K562 (cell line): ENCODE measurements around the gene GLB1L2. TPM values are rescaled to one million over a fixed set of nuclear protein-coding genes. Genes with fewer than 3 reads are reported as not detected.

Source experiments
- ATAC-seq: fragments of 200-7000 bp; cut with Tn5 transposase; 3 replicates; pipeline ENCODE4 v1.9.1; 2020; ENCODE audit warnings: moderate library complexity
- BruUV-seq: library from RNA; stranded (reverse); fragments of 400-500 nt; replicated peaks from 2 replicates; lab custom pipeline; 2021; lab: Mats Ljungman, UMichigan
- CTCF ChIA-PET: fragments of 300-600 bp; formaldehyde crosslinking; extraction: SDS; loops from one replicate; lab custom pipeline; 2021; ENCODE audit warnings: low intra/inter-chr PET ratio; lab: Yijun Ruan, JAX
- POLR2A ChIA-PET: fragments of 300-600, 350-650 bp; sonication (Branson Sonifier 250); formaldehyde crosslinking; extraction: SDS; loops from one replicate; lab custom pipeline; 2021; ENCODE audit warnings: antibody characterized with exemption, inconsistent platforms; lab: Yijun Ruan, JAX
- DNase-seq, 4 experiments: peaks; one replicate each; pipeline versions ENCODE4 v3.0.0 to v3.0.0-alpha.2; 2011 to 2018; ENCODE audit warnings: low spot score in 3 of 4, mixed read lengths in 3 of 4; ENCODE audit errors: extremely low read depth in 1 of 4
- FAIRE-seq: peaks from 2 replicates; lab custom pipeline; 2011; peaks lifted over from hg19 to GRCh38; lab: Jason Lieb, UNC
- H2AFZ ChIP-seq: 2 replicates; pipeline ENCODE4 v1.6.0; 2011; ENCODE audit warnings: low read depth, low read length, control low read depth, inconsistent platforms
- H3K27ac ChIP-seq: fragments of 200-600 bp; 3 replicates; pipeline ENCODE4 v1.8.0; 2011; ENCODE audit warnings: low read depth, mild to moderate bottlenecking, control low read depth, inconsistent platforms, low read length, moderate library complexity, mixed read lengths; ENCODE audit errors: extremely low read depth
- H3K27me3 ChIP-seq, 2 experiments: fragments of 300-600 bp in 1 of 2; 2 replicates in 1 of 2; 3 replicates in 1 of 2; pipeline versions ENCODE4 v1.6.0 to v1.8.0; 2011; ENCODE audit warnings: inconsistent platforms in 2 of 2, low read length in 2 of 2, mild to moderate bottlenecking in 1 of 2, mixed read lengths in 1 of 2, moderate library complexity in 1 of 2; ENCODE audit not compliant: control insufficient read depth in 2 of 2, insufficient read depth in 2 of 2
- H3K36me3 ChIP-seq: fragments of 300-600 bp; 3 replicates; pipeline ENCODE4 v1.8.0; 2011; ENCODE audit warnings: mild to moderate bottlenecking, low read length, inconsistent platforms; ENCODE audit not compliant: control insufficient read depth, insufficient read depth
- H3K4me1 ChIP-seq, 2 experiments: fragments of 200-600 bp in 1 of 2; replicated peaks in 1 of 2; 2 replicates in 1 of 2; 3 replicates in 1 of 2; pipeline versions ENCODE4 v1.5.1 to v1.8.0; 2011; ENCODE audit warnings: inconsistent platforms in 2 of 2, low read length in 2 of 2, mild to moderate bottlenecking in 1 of 2, mixed read lengths in 1 of 2, moderate library complexity in 1 of 2; ENCODE audit not compliant: control insufficient read depth in 2 of 2, insufficient read depth in 2 of 2
- H3K4me2 ChIP-seq: 2 replicates; pipeline ENCODE4 v1.6.1; 2011; ENCODE audit warnings: low read length, control low read depth, inconsistent platforms, mixed read lengths; ENCODE audit not compliant: insufficient read depth
- H3K4me3 ChIP-seq: fragments of 200-600 bp; sonication (generic), shearing (Covaris generic); 2 replicates; pipeline ENCODE4 v1.5.1; 2016; ENCODE audit warnings: control low read depth, inconsistent platforms
- H3K79me2 ChIP-seq: fragments of 200-600 bp; 3 replicates; pipeline ENCODE4 v1.8.0; 2011; ENCODE audit warnings: low read length, inconsistent platforms; ENCODE audit not compliant: control insufficient read depth, insufficient read depth
- H3K9ac ChIP-seq, 2 experiments: 2 replicates each; pipeline versions ENCODE4 v1.6.0 to v1.6.1; 2011; ENCODE audit warnings: low read depth in 2 of 2, low read length in 2 of 2, control low read depth in 1 of 2, inconsistent platforms in 1 of 2, mild to moderate bottlenecking in 1 of 2, mixed read lengths in 1 of 2; ENCODE audit not compliant: insufficient read depth in 1 of 2
- H3K9me1 ChIP-seq: one replicate; pipeline ENCODE4 v1.6.0; 2011; ENCODE audit warnings: inconsistent platforms, mild to moderate bottlenecking, low read length, moderate library complexity; ENCODE audit not compliant: control insufficient read depth, insufficient read depth
- H3K9me3 ChIP-seq: replicated peaks from 2 replicates; pipeline ENCODE4 v1.5.1; 2011; ENCODE audit warnings: low read depth, low read length, inconsistent platforms; ENCODE audit not compliant: control insufficient read depth, insufficient read depth
- H4K20me1 ChIP-seq: replicated peaks from 2 replicates; pipeline ENCODE4 v1.6.1; 2011; ENCODE audit warnings: low read length, inconsistent platforms, mixed read lengths; ENCODE audit not compliant: control insufficient read depth, insufficient read depth
- AFF1 ChIP-seq, 2 experiments: fragments of 450-650 bp; IDR thresholded peaks; 2 replicates each; pipeline ENCODE4 v1.6.1; 2018; ENCODE audit warnings: mild to moderate bottlenecking in 2 of 2, low read depth in 1 of 2; ENCODE audit not compliant: partially characterized antibody in 2 of 2
- POLR2A ChIP-seq: fragments of 450-650 bp; conservative IDR thresholded peaks from 2 replicates; pipeline ENCODE4 v1.6.1; 2016
- THRA ChIP-seq: fragments of 450-650 bp; IDR thresholded peaks from 2 replicates; pipeline ENCODE4 v1.6.1; 2017; ENCODE audit warnings: mild to moderate bottlenecking, moderate library complexity
- ZFX ChIP-seq: sonication (generic); formaldehyde crosslinking; IDR thresholded peaks from 2 replicates; pipeline ENCODE4 v1.8.0; 2022; ENCODE audit warnings: mild to moderate bottlenecking, missing genetic modification reagents, moderate library complexity
- WGBS: fragments of 100-300 bp; shearing (Covaris generic); methylation state at CpG from one replicate; pipeline ENCODE4 v1.1.6; 2016; ENCODE audit warnings: low coverage, mixed read lengths; ENCODE audit not compliant: insufficient coverage; ENCODE audit errors: missing lambda C conversion rate; 5-methylcytosine and 5-hydroxymethylcytosine counted together
- in situ Hi-C: fragments of 300-500 bp; cut with MboI; formaldehyde crosslinking; loops from 4 replicates; pipeline ENCODE4 v1.15.0; 2018; ENCODE audit warnings: inconsistent platforms, mixed read lengths
- intact Hi-C: fragments of 100-400 bp; cut with micrococcal nuclease; formaldehyde crosslinking; loops from 2 replicates; pipeline ENCODE4 v1.14.2; 2022
- polyA plus RNA-seq, 8 experiments: library from polyadenylated mRNA; depleted of rRNA in 4 of 8; stranded (reverse) in 5 of 8; unstranded in 3 of 8; fragments of >200 nt; fragmentation: Nextera tagmentation in 2 of 8; fragmentation: Illumina TruSeq in 1 of 8; extraction: Ambion mirVana in 2 of 8; extraction: Trizol in 1 of 8; gene quantifications; 2 replicates each; pipeline versions ENCODE4 v1.2.1 to v1.2.3, GENCODE V29; 2011 to 2014; ENCODE audit warnings: inconsistent platforms in 1 of 8, missing spikeins in 1 of 8
- total RNA-seq, 7 experiments: library from RNA; depleted of rRNA in 6 of 7; stranded (reverse); fragments of >200 nt in 6 of 7; fragmentation: Illumina TruSeq in 2 of 7; extraction: Trizol in 2 of 7; gene quantifications; 2 replicates each; pipeline versions ENCODE4 v1.2.1 to v1.2.3, GENCODE V29; 2011 to 2021; ENCODE audit warnings: low replicate concordance in 1 of 7

The GLB1L2 gene
- total and polyA plus RNA-seq, 9 of the 15 experiments (the other 6 are each of a cell fraction or from before 2014, with no cell fraction given): 0.84 to 21.4 (median 13.8) TPM

- Histone ChIP-seq H3K4me1 (no peaks in the 10 kb centered on the region; a peak in 1 of 5 replicates), H3K36me3 (no peaks in the 10 kb centered on the region), H2AFZ (no peak overlapping the region), H4K20me1 (peaks cover 6% of the 10 kb centered on the region; the same call in 1 of the 2 replicates), H3K4me3 (no peak overlapping the region), H3K9ac (no peak overlapping the region), H3K9me3 (no peaks in the 10 kb centered on the region), H3K27ac (no peak overlapping the region), H3K9me1 (no peaks in the 10 kb centered on the region), H3K27me3 (peaks cover 2 to 34% of the 10 kb centered on the region in 2 experiments; a peak in 2 of 5 replicates), H3K4me2 (no peak overlapping the region), H3K79me2 (no peaks in the 10 kb centered on the region)
- in situ Hi-C loops: no loop called here
- DNase-seq: no peak
- POLR2A ChIA-PET: no interaction called here
- intact Hi-C loops: no loop called here
- no TSS peak for BruUV-seq
- FAIRE-seq: no peak
- CTCF ChIA-PET: no interaction called here
- TF ChIP-seq ZFX (CRISPR knock-in tag): no peak
- no peak for TF ChIP-seq AFF1 (IDR thresholded peaks at IDR 0.05; ENCODE audit: low read depth in 1 of 2, partially characterized antibody in 2 of 2)
- TF ChIP-seq POLR2A: no peak
- TF ChIP-seq THRA: no peak
- WGBS: 11% methylated on average over 14 of the region's 14 CpGs
- ATAC-seq: no peak
Observed at GRCh38 chr11:134377876-134378275, 46.1 kb downstream of the GLB1L2 start.
